GM18868 (cell line): ENCODE data around the gene TTBK1.
A peak's percentile ranks its signal among the peaks of the same experiment; 100 is the strongest.

Experiments
- ATAC-seq: cut with Tn5 transposase; IDR thresholded peaks from one replicate; pipeline ENCODE4 v1.9.1; 2021; ENCODE audit warnings: mild to moderate bottlenecking, moderate library complexity; ENCODE audit not compliant: unreplicated experiment

The TTBK1 gene

DNA sequence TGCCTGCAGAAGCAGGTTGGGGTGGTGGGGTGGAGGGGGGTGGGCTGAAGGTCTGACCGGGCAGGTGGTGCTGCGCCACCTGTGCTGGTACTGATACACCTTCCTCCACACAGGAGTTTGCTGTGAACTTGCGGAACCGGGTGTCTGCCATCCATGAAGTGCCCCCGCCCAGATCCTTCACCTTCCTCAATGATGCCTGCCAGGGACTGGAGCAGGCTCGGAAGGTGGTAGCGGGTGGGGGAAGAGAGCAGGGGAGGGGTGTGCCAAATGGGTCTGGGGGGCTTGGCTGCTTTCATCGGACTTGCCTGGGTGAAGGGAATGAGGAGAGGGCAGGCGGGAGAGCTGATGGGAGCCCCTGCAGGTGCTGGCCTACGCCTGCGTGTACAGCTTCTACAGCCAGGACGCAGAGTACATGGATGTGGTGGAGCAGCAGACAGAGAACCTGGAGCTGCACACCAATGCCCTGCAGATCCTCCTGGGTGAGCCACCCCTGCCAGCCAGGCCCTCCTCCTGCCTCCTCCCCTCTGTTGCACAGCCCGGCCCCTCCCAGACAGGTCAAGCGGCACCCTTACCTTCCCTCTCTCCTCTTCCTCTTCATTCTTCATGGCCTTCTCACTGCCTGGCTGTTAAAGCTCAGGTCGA is 20.7 kb upstream of the TTBK1 start:
- no peak for ATAC-seq

DNA sequence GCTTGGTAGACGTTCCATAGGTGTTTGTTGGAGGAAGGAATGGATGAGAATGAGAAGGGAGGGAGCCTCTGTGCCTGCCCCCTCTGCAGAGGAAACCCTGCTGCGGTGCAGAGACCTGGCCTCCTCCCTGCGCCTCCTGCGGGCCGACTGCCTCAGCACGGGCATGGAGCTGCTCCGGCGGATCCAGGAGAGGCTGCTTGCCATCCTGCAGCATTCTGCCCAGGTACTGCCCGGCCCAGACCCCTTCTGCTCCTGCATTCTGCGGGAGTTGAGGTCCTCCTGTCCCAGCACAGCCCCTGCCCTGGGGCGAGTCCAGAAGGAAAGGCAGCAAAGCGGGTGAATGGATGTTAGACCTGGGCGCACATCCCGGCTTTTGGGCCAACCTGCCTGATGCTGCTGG is 20.1 kb upstream of the TTBK1 start:
- ATAC-seq = no peak

DNA sequence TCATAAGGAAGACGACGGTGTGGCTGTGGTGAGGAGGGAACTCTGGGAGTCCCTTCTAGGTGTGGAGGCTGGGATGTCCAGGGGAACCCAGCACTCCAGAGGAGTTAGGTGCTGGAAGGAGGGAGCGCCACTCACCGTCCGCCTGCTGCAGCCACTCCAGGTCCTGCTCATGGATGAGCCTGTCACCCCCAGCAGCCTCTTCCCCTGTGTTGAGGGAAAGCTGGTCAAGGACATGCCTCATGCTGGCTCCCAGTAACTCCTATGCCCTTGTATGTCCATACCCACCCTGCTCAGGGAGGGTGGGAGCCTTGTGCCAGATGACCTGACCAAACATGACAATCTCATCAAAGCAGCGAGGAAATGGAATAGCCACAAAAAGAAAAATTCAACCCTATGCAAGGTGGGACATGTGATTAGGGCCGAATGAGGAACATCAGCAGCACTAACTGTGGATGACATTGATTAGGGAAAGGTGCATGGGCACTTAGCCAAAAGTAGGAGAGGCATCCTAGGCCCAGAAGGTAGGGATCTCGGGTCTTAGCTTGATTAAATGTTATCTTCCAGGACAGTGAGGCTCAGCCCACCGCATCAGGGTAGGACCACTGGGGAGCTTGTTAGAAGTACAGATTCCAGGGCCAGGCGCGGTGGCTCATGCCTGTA is 17.0 kb upstream of the TTBK1 start:
- ATAC-seq = no peak

DNA sequence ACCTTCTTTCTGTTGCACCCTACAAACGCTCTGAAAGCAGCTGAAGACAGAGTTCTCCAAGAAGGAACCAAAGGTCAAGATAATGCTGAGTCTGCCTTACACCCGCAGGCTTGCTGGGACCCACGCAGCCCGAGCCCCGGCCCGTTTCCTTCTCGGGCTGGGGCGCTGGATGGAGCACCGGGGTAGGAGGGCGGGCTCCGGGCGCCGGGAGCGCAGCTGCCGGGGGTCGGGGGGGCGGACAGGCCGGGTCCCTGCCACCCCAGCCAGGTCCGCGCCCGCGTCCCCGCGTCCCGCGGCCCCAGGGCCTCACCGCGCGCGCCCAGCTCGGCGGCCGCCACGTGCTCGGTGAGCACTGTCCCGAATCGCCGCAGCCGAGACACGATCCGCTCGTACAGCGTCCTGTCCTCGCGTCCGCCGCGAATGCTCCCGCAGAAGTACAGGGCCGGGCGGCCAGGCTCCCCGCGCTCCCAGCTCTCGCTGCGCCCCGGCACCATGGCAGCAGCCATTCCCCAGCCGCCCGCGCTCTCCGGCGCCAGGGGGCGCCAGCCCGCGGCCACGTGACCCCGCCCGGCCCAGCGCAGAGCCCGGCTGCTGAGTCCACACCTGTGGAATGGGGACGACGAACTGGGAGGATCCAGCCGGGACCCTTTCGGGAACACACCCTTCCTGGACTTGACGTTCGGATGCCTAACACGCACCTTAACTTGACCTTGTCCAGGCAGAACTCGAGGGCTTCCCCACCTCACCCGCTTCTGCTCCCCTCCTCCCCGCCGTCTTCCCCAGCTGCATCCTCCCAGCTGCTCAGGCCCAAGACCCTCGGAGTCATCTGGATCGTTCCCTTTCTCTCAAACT is 14.1 kb upstream of the TTBK1 start, which contains the start of gene DNPH1:
TSS of gene DNPH1 (minus strand) at position 531 of the 852 bp plus-strand sequence. CDS start at position 506, 25 bp downstream.
- ATAC-seq = peak; percentile 67

DNA sequence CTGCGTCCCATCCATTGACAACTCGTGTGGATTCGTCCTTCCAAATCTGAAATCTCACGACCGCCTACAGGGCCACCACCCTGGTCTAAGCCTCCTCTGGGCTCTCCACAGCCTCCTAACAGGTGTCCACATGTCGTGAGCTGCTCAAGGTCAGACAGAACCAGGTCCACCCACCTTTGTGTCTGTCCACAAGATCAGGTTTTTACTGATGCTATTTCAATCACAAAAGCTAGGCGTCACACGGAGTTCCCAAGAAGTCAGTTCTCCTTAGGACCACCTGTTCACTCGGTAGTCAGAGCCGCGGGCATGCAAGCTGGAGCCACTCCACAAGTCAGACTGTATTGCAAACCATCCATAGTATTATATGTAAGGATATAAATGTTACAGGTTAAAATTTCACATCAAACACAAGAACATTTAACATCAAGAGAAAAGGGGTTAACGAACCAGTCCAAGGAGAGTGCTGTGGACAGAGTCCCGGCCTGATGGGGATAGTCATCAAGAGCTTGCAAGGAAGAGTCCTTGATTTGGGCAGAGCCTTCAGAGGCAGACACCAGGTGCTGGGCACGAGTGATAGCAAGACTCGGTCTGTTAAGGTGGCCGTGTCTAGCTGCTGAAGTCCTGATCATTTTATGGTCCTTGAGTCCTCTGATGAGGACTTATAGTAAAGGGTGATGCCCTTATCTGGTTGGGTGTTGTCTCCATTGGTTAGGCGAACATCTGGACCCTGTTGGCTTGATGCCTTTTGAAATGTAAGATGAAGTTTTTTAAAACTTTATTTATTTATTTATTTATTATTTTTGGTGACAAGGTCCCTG is 13.3 kb upstream of the TTBK1 start:
- no peak for ATAC-seq

DNA sequence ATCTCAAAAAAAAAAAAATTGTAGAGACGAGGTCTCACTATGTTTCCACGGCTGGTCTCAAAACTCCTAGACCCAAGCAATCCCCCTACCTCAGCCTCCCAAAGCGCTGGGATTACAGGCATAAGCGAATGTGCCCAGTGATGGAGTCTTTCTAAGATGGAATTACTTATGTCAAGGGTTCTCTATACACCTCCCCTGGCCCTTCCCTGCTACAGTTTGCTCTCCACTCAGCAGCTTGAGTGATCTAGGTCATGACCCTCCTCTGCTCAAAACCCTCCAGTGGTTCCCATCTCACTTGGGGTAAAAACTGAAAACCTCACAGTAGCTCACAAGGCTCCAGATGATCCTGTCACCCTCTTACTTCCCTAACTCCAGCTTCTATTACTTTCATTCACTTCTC is 12.2 kb upstream of the TTBK1 start:
- ATAC-seq = no peak

DNA sequence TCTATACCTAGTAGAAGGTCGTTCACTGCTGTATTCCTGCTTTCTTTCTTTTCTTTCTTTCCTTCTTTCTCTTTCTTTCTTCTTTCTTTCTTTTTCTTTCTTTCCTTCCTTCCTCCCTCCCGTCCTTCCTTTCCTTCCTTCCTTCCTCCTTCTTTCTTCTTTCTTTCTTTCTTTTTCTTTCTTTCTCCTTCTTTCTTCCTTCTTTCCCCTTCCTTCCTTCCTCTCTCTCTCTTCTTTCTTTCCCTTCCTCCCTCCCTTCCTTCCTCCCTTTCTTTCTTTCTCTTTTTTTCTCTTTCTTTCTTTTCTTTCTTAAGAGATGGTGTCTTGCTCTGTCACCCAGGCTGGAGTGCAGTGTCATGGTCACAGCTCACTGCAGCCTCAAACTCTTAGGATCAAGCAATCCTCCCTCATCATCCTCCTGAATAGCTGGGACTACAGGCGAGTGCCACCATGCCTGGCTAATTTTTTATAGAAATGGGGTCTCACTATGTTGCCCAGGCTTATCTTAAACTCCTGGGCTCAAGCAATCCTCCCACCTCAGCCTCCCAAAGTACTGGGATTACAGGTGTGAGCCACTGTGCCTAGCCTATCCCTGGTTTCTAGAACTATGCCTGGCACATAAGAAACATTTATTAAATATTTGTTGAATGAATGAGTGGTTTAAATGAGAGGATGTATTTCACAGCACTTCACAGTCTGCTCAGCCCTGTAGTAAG is 11.4 kb upstream of the TTBK1 start:
- ATAC-seq = no peak

DNA sequence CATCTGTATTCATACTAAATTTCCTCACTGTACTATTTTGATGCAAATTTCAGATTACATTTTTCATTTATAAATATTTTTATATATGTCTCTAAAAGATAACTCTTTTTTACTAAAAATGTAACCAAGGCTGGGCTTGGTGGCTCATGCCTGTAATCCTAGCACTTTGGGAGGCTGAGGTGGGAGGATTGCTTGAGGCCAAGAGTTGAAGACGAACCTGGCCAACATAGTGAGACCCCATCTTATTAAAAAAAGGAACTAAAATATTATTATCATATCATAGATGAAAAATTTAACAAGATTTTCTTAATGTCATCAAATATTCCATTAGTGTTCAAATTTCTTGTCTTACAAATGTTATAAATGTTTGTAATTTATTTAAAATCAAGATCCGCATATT is 7.4 kb upstream of the TTBK1 start:
- no peak for ATAC-seq

DNA sequence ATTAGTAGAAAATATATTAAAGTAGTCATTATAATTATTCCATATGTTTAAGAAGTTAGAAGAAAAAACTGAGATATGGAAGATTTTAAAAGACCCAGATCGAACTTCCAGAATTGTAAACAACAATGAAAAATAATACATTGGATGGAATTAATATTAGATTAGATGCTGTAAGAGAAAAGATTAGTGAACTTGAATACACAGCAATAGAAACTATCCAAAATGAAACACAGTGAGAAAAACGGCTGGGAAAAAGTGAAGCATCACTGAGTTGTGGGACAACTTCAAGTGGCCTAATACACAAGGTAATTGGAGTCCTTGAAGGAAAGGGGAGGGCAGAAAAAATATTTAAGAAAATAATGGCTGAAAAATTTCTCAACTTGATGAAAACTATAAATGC is 4.2 kb upstream of the TTBK1 start:
- no peak for ATAC-seq

DNA sequence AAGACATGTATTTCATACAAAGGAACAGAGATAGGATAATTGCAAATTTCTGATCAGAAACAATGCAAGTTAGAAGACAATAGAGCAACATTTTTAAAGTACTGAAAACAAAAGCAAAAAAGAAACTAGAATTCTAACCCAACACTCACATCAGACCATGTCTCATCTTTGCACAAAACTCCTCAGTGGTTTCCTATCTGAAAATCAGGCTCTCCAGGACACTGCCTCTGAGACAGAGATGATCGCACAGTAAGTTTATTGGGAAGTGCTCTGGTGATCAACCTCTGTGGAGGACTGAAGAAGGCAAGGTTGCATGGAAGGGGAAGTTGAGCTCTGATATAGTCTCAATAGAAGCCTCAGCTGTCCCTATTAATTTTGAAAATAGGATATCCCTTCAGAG is 2.3 kb upstream of the TTBK1 start:
- no peak for ATAC-seq

DNA sequence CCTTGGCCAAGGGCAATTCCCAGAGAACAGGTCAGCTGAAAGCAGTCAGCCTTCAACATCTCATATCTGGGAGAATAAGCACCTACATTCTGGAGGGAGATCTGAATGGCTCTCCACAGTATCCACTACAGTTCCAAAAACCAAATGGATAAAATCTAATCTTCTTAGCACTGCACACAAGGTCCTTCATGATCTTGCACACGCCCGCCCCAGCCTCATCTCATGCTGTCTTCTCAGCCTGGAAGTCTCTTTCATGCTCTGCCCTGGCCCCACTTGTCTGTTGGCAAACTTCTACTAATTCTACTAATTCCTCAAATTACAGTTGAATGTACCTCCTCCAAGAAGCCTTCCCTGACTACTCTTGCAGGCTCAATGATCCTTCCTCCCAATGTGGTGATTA is 1.8 kb upstream of the TTBK1 start:
- no peak for ATAC-seq

DNA sequence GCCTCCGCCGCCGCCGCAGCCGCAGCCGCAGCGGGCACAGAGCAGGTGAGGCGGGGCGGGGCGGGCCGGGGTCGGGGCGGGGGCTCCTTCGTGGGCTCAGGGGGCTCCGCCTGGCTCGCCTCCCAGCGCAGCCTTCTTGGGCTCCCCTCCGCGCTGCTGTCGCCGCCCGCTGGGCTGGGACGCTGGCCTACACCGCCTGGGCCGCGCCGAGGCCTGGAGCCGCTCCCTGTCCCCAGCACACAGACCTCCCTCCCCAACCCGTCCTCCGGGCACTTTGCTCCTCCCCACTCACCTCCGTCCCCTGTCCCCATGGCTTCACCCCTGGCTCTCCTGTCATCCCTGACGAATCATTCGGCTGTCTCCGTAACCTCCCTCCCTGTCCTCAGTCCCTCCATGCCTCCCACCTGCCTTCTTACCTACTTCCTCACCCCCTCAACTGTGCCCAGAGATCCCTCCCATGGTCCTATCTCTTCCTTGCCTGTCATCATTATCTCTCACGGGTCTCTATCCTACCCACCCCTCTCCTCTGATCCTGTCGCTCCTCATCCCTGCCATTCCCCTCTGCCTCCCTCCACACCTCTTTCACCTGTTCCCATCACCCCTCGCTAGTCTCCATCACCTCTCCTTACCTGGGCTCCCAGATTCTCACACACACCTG is 512 bp downstream of the TTBK1 start:
- no peak for ATAC-seq

DNA sequence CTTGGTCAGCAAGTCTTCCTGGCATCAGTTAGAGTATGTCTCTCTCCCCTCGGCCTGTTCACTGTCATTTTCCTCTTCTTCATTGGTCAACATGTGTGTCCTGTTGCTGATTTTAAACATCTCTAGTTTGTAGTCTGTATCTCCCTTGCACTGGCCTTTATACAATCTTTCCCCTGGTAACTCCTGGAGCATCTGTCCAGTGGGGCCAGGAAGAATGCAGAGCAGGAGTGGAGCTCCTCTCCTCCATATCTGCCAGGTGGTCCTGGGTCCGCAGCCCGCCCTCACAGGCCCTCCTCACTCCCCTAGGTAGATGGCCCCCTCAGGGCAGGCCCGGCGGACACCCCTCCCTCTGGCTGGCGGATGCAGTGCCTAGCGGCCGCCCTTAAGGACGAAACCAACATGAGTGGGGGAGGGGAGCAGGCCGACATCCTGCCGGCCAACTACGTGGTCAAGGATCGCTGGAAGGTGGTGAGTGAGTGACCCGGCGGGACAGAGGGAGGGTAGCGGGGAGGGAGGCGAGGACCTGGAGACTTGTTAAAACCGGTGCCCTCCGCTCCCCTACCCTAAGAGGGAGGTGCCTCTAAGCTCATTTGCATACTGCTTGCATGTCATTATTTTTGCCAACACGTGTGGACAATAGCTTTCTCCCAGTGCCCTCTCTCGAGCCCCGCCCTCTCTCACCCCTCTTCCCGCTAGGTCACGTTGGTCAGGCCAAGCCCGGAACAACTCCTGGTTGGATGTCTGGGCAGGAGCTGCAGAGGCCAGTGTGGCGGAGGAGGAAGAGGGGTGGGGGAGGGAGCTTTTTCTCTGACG is 3.2 kb downstream of the TTBK1 start:
- peak; percentile 9 for ATAC-seq

DNA sequence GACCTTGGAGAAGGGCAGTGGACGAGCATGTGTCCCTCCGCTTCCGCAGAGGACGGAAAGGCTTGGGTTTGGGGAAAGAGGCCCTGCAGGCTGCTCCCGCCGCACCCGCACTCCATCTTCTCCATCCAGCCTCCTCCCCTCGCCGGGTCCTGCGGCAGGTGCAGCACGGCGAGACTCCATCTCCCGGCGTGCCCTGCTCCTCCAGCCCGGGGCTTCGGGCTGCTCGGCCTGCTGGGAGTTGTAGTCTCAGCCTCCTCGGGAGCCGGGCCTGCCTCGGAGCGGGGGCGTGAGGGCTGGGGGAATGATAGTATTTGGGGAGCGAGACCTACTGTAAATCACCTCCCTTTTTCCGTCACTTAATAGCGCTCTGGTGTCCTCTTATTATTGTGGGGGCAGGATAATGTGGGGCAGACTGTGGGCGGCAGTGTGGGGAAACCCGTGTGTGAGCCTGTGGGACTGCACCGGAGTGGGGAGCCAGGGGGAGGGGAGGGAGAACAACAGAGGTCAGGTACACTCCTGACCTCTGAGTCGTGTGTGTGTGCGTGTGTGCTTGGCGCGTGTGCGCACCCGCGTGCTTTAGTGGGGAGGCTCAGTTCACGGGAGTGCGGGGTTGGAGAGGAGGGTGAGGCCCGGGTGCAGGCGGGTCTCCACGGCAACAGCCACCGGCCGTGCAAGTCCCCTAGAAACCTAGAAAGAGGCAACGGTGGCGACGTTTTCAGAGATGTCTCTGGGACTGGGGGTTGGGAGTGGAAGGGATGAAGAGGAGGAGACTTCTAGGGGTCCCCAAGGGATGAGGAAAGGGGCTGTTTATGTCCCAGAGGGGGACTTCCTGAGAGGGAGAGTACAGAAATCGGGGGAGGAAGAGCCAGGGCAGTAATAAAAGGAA is 4.1 kb downstream of the TTBK1 start:
- ATAC-seq = peak; percentile 92

DNA sequence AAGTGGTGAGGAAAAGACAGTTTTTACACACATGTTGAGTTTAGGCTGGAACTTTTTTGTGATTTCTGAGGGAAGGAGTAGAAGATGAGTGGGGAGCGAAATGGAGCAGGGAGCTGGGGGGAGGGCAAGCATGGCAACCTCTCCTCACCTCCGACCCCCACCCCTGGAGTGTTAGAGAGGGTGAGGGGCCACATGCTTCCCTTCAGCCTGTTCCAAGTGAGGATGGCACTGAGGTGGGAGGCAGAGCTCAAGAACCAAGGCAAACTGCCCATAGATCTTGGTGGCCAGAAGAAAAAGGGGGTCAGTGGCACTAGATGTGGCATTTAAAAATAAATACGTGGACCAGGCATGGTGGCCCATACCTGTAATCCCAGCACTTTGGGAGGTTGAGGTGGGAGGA is 4.8 kb downstream of the TTBK1 start:
- no peak for ATAC-seq

DNA sequence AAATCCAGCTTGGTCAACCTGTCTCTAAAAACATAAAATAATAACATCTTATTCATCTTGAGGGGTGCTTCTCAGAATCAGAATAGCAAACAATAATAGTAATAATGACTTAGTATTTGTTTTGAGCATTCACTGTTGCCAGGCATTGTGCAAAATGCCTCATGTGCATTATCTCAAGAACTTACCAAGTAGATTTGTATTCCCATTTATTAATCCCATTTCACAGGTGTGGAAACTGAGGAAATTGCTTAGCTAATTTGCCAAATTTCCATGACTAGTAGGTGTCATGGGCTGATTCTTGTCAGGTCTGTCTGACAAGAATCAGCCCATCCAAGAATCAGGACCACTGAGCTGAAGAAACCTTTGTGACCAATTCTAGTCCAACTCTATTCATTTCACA is 5.5 kb downstream of the TTBK1 start:
- ATAC-seq = no peak

DNA sequence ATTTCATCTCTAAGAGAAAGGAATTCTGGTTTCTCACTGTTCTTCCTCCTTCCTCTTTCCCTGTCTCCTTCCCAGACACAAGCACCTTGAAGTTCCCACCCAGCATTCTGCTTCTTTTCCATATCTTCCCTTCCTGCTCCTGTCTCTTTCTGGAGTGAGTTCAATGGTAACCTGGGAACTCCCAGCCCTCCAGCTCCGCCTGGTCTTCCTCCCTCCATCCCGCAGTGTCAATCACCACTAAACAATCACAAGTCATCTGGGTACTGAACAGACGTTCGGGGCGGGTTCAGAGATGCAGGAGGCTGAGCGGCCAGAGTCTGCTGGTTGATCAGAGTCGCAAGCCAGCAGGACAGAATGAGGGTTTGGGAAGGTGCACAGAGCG is 7.7 kb downstream of the TTBK1 start:
- ATAC-seq = peak; percentile 46

DNA sequence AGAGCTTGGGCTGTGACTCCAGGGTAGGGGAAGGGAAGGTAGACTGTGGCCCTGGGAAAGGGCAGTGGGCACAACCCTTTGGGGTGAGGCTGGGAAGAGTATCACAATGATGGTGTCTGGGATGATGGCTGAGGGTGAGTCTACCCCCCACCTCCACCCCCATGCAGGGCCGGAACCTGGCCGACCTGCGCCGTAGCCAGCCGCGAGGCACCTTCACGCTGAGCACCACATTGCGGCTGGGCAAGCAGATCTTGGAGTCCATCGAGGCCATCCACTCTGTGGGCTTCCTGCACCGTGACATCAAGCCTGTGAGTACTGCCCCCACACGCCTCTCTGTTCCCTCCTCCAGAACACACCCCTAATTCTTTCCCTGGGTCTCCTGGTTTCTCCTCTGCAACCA is 10.1 kb downstream of the TTBK1 start:
- no peak for ATAC-seq
